HEK293 (cell line): ENCODE measurements around the gene ABR.

ENCODE experiments used
- FEZF1 ChIP-seq: fragments of 450-650 bp; formaldehyde crosslinking; IDR thresholded peaks from 2 replicates; pipeline ENCODE4 v1.5.1; 2016; ENCODE audit warnings: missing biosample characterization, missing genetic modification characterization
- HOXA7 ChIP-seq: sonication (generic); formaldehyde crosslinking; IDR thresholded peaks from 2 replicates; pipeline ENCODE4 v1.8.1; 2022; ENCODE audit warnings: missing genetic modification reagents, borderline replicate concordance
- SETDB1 ChIP-seq: IDR thresholded peaks from one replicate; pipeline ENCODE4 v1.6.1; 2017; ENCODE audit warnings: mild to moderate bottlenecking, low read length, moderate library complexity, mixed read lengths; ENCODE audit not compliant: insufficient read length
- WT1 ChIP-seq: fragments of 450-650 bp; formaldehyde crosslinking; IDR thresholded peaks from 2 replicates; pipeline ENCODE4 v1.5.1; 2016; ENCODE audit warnings: missing biosample characterization, missing genetic modification characterization
- ZBTB20 ChIP-seq: fragments of 450-650 bp; formaldehyde crosslinking; IDR thresholded peaks from 2 replicates; pipeline ENCODE4 v1.5.1; 2016; ENCODE audit warnings: missing biosample characterization, missing genetic modification characterization
- ZBTB7A ChIP-seq: fragments of 450-650 bp; formaldehyde crosslinking; IDR thresholded peaks from 2 replicates; pipeline ENCODE4 v1.5.1; 2016; ENCODE audit warnings: low read depth, missing biosample characterization, missing genetic modification characterization
- ZNF211 ChIP-seq: fragments of 450-650 bp; formaldehyde crosslinking; IDR thresholded peaks from 2 replicates; pipeline ENCODE4 v1.5.1; 2016; ENCODE audit warnings: low read depth, missing biosample characterization, missing genetic modification characterization
- ZNF423 ChIP-seq: fragments of 450-650 bp; formaldehyde crosslinking; IDR thresholded peaks from 2 replicates; pipeline ENCODE4 v1.5.1; 2016; ENCODE audit warnings: missing biosample characterization, missing genetic modification characterization
- TF ChIP-seq, protein P1 (sequence below): fragments of 450-650 bp; formaldehyde crosslinking; IDR thresholded peaks from 2 replicates; pipeline ENCODE4 v1.5.1; 2016; ENCODE audit warnings: missing biosample characterization, missing genetic modification characterization
- TF ChIP-seq, protein P2 (sequence below): fragments of 450-650 bp; formaldehyde crosslinking; IDR thresholded peaks from 2 replicates; pipeline ENCODE4 v1.5.1; 2016; ENCODE audit warnings: missing biosample characterization, missing genetic modification characterization
- TF ChIP-seq, protein P3 (sequence below): fragments of 450-650 bp; formaldehyde crosslinking; IDR thresholded peaks from 2 replicates; pipeline ENCODE4 v1.5.1; 2016; ENCODE audit warnings: missing biosample characterization, missing genetic modification characterization, low read depth

DNA sequence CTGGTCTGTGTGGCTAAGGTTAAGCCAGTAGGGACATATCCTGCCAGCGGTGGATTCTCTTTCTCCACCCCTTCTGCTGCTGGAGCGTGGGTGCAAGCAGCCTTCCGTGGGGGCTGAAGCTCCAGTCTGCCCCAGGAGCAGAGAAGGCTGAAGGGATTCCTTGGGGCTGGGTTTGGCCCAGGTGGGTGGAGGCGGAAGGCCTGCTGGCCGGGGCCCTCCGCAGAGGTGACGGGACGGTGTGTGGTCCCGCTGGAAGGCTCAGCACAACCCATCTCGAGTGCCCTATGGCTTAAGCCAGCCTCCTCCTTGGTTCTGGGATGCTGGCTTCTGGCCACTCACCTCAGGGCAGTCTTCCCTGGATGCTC, 169.7 kb downstream of the ABR start:
- TF ChIP-seq, protein P1, sequence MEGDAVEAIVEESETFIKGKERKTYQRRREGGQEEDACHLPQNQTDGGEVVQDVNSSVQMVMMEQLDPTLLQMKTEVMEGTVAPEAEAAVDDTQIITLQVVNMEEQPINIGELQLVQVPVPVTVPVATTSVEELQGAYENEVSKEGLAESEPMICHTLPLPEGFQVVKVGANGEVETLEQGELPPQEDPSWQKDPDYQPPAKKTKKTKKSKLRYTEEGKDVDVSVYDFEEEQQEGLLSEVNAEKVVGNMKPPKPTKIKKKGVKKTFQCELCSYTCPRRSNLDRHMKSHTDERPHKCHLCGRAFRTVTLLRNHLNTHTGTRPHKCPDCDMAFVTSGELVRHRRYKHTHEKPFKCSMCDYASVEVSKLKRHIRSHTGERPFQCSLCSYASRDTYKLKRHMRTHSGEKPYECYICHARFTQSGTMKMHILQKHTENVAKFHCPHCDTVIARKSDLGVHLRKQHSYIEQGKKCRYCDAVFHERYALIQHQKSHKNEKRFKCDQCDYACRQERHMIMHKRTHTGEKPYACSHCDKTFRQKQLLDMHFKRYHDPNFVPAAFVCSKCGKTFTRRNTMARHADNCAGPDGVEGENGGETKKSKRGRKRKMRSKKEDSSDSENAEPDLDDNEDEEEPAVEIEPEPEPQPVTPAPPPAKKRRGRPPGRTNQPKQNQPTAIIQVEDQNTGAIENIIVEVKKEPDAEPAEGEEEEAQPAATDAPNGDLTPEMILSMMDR (tag by site-specific recombination) = no peak
- TF ChIP-seq HOXA7 (CRISPR knock-in tag) (no peak), FEZF1 (no peak), ZBTB7A (tag by site-specific recombination) (no peak), SETDB1 (no peak), ZBTB20 (tag by site-specific recombination) (no peak), ZNF211 (tag by site-specific recombination) (no peak), WT1 (tag by site-specific recombination) (no peak), ZNF423 (tag by site-specific recombination) (no peak)
- TF ChIP-seq, protein P2, sequence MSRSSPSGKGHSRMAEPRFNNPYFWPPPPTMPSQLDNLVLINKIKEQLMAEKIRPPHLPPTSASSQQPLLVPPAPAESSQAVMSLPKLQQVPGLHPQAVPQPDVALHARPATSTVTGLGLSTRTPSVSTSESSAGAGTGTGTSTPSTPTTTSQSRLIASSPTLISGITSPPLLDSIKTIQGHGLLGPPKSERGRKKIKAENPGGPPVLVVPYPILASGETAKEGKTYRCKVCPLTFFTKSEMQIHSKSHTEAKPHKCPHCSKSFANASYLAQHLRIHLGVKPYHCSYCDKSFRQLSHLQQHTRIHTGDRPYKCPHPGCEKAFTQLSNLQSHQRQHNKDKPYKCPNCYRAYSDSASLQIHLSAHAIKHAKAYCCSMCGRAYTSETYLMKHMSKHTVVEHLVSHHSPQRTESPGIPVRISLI = no peak
- TF ChIP-seq, protein P3, sequence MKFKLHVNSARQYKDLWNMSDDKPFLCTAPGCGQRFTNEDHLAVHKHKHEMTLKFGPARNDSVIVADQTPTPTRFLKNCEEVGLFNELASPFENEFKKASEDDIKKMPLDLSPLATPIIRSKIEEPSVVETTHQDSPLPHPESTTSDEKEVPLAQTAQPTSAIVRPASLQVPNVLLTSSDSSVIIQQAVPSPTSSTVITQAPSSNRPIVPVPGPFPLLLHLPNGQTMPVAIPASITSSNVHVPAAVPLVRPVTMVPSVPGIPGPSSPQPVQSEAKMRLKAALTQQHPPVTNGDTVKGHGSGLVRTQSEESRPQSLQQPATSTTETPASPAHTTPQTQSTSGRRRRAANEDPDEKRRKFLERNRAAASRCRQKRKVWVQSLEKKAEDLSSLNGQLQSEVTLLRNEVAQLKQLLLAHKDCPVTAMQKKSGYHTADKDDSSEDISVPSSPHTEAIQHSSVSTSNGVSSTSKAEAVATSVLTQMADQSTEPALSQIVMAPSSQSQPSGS (tag by site-specific recombination) = no peak
